ENCODE measurements around the gene VAV2. TPM values are rescaled to one million over a fixed set of nuclear protein-coding genes. Genes with fewer than 3 reads are reported as not detected.
"Not testable (repeated sequence)": the region's sequence is repeated elsewhere in the genome, so short reads cannot be mapped to it uniquely, and the experiment has no call there.

Gene VAV2
- total RNA-seq, 1 experiment from 2014 or later, result 25.1 TPM

- DNase-seq (ENCODE audit: low read depth), result no peak
- in situ Hi-C loops (cut with HindIII; ENCODE audit: low pct_unique_long_range_greater_than_20kb, low sequenced_read_pairs), result no loop called here
Observed at GRCh38 chr9:133918111-133918813, 73.9 kb downstream of the VAV2 start.

DNA sequence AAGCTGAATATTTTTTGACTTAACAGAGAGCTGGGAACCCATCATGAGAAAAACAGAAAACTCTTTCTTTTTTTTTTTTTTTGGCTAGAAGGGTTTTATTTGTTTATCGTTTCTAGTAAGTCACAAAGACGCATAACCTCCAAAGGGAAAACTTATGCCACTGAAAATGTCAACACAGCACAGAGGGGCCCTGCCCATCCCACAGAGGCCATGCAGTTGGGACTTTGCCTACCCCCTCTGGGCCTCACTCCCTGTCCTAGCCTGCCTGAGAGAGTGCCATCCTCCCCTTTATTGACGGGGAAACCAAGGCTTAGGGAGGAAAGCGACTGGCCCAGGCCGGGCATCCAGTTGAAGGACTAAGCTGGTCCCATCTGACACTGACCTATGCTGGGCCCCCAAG, 74.7 kb downstream of the VAV2 start:
- in situ Hi-C loops (cut with HindIII; ENCODE audit: low pct_unique_long_range_greater_than_20kb, low sequenced_read_pairs), result no loop called here

DNA sequence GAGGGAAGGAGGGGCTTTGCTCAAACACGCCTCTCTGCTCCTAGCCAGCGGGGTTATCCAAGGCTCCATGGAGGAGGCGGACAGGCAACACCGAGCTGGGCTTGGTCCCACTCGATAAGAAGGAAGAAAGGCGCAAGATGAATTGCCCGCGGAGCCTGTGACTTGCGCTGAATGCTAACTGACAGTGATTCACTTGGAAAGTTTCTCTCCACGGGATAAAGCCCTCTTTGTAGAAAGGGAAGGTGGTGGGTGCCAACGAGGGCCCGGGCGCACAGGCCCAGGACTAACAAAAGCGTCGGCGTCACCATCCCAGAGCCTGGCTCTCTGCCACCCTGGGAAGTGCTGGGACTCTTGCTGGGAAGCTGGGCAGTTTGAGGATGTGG, 76.0 kb downstream of the VAV2 start:
- in situ Hi-C loops (cut with HindIII; ENCODE audit: low pct_unique_long_range_greater_than_20kb, low sequenced_read_pairs), result no loop called here
- no peak for DNase-seq (ENCODE audit: low read depth)

More for the DNA sequence above, 74.7 kb downstream of the VAV2 start:
- DNase-seq (ENCODE audit: low read depth), result no peak

DNA sequence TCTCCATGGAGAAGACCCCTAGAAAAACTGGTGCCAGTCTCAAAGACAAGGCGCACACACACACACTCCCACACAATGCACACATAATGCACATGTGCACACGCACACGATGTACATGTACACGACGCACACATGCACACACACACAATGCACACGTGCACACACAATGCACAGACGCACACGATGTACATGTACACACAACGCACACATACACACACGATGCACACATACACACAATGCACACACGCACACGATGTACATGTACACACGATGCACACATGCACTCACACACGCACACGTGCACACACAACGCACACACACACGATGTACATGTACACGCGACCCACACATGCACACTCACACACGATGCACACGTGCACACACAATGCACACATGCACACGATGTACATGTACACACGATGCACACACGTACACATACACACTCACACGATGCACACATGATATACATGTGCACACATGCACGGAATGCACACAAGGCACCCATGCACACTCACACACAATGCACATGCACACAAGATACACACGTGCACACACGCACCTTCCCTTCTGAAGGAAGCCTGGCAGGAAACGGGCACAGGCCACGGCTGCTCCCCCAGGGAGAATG, 76.5 kb downstream of the VAV2 start:
- no peak for DNase-seq (ENCODE audit: low read depth)
- in situ Hi-C loops (cut with HindIII; ENCODE audit: low pct_unique_long_range_greater_than_20kb, low sequenced_read_pairs), result no loop called here

- in situ Hi-C loops (cut with HindIII; ENCODE audit: low pct_unique_long_range_greater_than_20kb, low sequenced_read_pairs), result no loop called here
- DNase-seq (ENCODE audit: low read depth), result no peak
Observed at GRCh38 chr9:133914442-133915342, 77.4 kb downstream of the VAV2 start.

- no peak for DNase-seq (ENCODE audit: low read depth)
- in situ Hi-C loops (cut with HindIII; ENCODE audit: low pct_unique_long_range_greater_than_20kb, low sequenced_read_pairs), result no loop called here
Observed at GRCh38 chr9:133913571-133914369, 78.4 kb downstream of the VAV2 start.

- in situ Hi-C loops (cut with HindIII; ENCODE audit: low pct_unique_long_range_greater_than_20kb, low sequenced_read_pairs), result no loop called here
- DNase-seq (ENCODE audit: low read depth), result no peak
Observed at GRCh38 chr9:133910855-133911514, 81.1 kb downstream of the VAV2 start.

GRCh38 chr9:133906932-133907910, 84.9 kb downstream of the VAV2 start:
- in situ Hi-C loops (cut with HindIII; ENCODE audit: low pct_unique_long_range_greater_than_20kb, low sequenced_read_pairs), result no loop called here
- no peak for DNase-seq (ENCODE audit: low read depth)

GRCh38 chr9:133906218-133906617, 85.9 kb downstream of the VAV2 start:
- in situ Hi-C loops (cut with HindIII; ENCODE audit: low pct_unique_long_range_greater_than_20kb, low sequenced_read_pairs), result no loop called here
- no peak for DNase-seq (ENCODE audit: low read depth)

DNA sequence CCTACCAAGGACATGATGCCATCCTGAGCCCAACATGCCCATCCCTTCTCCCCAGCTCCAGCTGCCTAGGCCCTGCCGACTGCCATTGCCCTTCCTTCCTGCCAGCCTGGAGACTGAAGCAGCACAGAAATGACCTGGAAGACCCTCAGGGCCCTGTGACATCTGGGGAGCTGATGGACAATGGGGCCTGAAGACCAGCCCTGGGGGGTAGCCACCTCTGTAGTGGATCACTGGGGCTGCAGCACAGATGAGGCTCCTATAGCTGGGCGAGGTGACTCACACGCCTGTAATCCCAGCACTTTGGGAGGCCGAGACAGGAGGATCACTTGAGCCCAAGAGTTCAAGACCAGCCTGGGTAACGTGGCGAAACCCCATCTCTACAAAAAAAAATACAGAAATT, 86.6 kb downstream of the VAV2 start:
- in situ Hi-C loops (cut with HindIII; ENCODE audit: low pct_unique_long_range_greater_than_20kb, low sequenced_read_pairs), result no loop called here
- no peak for DNase-seq (ENCODE audit: low read depth)

DNA sequence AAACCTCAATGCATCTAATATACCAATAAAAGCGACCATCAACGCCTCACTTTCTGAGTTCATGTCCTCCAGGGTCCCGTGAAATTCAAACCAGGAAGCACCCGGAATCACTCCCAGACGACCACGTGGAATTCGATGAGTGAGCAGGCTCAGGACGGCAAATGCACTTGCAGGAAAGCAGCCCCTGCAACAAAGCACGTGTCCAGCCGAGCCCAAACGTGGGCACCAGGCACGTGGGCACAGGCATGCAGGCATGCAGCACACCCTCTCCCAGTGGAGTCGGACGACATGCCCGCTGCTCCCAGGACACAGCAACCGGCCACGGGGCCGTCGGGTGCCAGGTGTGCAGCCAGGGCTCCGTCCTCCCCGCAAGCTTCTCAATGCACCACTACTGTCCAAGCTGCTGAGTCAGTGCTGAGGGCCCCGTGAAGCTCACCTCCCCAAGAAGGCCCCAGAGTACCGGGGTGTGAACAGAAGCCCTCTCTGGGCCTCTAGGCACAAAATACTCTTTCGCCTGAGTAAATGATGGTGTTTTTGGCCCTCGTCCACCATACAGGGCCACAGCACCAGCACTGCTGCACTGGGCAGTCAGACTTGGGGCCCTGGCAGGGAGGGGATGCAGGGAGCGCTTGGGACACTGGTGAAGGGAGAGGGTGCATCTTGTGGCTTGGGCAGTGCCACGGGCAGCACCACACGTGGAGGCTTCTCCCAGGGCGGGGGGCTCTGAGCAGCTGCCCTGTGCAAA, 87.6 kb downstream of the VAV2 start:
- DNase-seq (ENCODE audit: low read depth), result no peak
- in situ Hi-C loops (cut with HindIII; ENCODE audit: low pct_unique_long_range_greater_than_20kb, low sequenced_read_pairs), result no loop called here

- DNase-seq (ENCODE audit: low read depth), result no peak
- in situ Hi-C loops (cut with HindIII; ENCODE audit: low pct_unique_long_range_greater_than_20kb, low sequenced_read_pairs), result no loop called here
Observed at GRCh38 chr9:133901184-133901835, 90.8 kb downstream of the VAV2 start.

DNA sequence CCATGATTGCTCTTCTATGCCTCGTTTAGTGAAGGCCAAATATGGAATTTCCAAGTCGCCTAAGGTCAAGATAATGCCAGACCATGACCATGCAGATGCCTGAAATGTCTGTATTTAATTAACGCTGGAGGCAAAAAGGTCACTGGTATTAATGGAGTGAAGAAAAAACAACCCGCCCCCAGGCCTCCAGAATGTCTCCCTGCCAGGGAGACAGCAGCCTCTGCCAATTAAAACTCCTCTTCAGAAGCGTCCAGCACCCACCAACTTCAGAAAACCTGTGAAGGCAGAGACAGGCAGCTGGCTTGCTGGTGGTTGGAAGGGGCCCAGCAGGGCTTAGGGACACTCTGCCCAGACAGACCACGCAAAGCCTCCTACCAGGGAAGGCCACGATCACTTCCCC, 94.4 kb downstream of the VAV2 start:
- DNase-seq (ENCODE audit: low read depth), result peak; percentile 41
- in situ Hi-C loops (cut with HindIII; ENCODE audit: low pct_unique_long_range_greater_than_20kb, low sequenced_read_pairs), result no loop called here

GRCh38 chr9:133896007-133896406, 96.1 kb downstream of the VAV2 start:
- in situ Hi-C loops (cut with HindIII; ENCODE audit: low pct_unique_long_range_greater_than_20kb, low sequenced_read_pairs); DNase-seq (ENCODE audit: low read depth): not testable (repeated sequence)

GRCh38 chr9:133895335-133895734, 96.8 kb downstream of the VAV2 start:
- no peak for DNase-seq (ENCODE audit: low read depth)
- in situ Hi-C loops (cut with HindIII; ENCODE audit: low pct_unique_long_range_greater_than_20kb, low sequenced_read_pairs), result no loop called here

All from Caki2 (cell line).